HG02759 (cell line): Measurements from ENCODE around the gene SPEF2.

Experiments used
- ATAC-seq: cut with Tn5 transposase; IDR thresholded peaks from one replicate; pipeline ENCODE4 v1.9.1; 2021; ENCODE audit warnings: mild to moderate bottlenecking, moderate library complexity; ENCODE audit not compliant: unreplicated experiment

The SPEF2 gene

DNA sequence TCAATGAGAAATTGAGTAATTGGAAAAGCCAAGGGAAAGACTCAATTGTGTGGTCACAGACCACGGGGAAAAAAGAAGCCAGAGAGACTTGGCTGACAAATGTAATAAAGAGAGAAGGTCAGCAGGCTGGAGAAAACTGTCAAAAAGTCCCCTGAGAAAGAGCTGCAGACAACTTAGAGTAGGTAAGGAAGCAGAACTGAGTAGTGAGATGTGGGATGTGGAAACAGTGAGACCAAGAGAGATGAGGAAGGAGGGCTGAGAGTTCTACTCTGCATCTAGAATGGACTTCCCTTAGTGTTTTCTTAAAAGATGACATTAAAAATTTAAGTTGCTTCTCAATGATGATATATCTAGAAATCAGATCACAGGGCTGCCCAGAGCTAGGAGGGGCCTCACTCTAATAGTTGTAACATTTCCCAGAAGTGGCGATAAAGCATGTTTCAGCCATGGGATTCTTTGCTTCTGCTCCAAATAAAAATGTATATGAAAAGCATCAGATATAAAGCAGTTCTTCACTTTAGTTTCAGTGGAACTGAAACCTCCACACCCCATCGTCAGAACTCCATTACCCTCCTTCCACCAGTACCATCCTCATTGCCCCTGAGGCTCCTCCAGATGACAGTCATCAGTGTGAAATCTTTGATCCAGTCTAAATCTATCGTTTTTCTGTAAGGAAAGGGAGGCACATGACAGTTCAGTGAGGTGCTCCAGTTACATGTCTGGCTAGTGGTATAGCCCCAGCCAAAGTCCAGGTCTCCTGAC lies 80.6 kb downstream of the SPEF2 start:
- no peak for ATAC-seq

DNA sequence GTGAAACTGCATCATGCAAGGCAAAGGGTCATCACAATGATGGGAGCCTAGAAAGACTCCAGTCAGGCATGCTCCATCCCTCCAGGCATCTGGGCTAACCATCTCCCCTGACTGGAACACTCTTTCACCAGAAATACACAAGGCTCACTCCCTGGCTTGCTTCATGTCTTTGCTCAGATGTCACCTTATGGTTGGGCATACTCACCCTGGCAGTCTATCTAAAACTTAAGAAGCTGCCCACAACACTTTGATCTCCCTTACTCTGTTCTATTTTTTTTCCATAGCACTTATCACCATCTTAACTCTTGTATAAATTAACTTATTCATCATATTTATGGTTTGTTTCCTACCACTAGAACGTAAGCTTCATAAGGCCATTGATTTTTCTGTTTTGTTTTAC lies 90.0 kb downstream of the SPEF2 start:
- ATAC-seq = no peak

DNA sequence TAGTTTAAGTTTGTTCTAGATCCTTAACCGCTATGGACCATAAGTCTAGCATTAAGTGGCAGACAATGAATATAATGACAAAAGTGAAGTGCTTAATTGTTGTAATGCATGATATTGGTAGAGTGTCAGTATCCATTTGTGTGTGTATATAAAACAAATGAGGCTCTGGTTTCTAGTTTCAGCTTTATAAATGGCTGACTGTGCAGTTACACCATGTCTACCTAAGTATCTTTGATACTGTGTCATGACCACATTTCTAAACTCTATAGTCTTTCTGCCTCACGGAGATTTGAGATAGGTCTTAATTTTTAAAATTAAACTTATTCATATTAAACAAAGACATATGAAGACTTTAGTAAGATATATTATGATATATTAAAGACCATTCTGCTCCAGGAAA lies 92.0 kb downstream of the SPEF2 start:
- no peak for ATAC-seq

DNA sequence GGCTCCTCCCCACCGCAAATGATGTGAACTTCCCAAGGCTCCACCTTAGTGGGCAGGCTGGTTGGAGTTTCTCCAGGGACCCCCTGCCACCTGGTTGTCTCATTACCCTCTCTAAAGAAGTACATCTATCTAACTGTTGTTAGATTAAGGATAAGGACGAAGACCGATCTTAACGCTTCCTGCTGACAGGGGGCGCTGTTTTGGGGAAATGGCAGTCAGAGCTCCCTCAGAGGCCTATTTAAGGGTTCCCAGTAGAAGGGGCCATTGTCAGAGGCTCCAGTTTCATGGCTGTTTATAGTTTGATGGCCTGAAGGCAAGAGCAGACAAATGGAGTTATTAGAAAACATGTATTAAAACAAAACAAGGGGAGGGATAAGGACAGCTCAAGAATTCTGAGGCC lies 100.1 kb downstream of the SPEF2 start:
- no peak for ATAC-seq

DNA sequence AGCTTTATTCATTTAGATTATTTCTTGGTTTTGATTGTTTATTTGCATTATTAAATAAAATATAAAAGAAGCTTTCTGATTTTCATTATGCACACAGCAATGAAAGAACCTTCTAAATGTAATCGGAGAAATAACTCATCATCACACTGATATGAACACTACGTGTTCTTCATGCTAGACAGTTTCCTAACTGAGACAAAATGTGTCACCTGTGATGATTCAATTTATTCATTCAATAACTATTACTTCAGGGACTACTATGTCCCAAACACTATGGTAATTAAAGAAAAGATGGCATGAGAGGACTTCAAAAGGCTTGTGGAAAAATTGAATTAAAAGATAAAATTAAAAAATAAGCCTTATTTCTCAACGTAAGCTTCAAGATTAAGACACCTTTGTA lies 118.1 kb downstream of the SPEF2 start:
- no peak for ATAC-seq

DNA sequence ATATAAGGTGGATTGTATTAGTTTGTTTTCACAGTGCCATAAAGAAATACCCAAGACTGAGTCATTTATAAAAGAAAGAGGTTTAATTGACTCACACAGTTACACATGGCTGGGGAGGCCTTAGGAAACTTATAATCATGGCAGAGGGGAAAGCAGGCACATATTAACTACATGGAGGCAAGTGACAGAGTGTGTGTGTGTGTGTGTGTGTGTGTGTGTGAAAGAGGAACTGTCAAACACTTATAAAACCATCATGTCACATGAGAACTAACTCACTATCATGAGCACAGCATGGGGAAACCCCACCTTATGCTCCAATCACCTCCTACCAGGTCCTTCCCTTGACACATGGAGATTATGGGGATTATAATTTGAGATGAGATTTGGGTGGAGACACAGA lies 118.6 kb downstream of the SPEF2 start:
- ATAC-seq = no peak

DNA sequence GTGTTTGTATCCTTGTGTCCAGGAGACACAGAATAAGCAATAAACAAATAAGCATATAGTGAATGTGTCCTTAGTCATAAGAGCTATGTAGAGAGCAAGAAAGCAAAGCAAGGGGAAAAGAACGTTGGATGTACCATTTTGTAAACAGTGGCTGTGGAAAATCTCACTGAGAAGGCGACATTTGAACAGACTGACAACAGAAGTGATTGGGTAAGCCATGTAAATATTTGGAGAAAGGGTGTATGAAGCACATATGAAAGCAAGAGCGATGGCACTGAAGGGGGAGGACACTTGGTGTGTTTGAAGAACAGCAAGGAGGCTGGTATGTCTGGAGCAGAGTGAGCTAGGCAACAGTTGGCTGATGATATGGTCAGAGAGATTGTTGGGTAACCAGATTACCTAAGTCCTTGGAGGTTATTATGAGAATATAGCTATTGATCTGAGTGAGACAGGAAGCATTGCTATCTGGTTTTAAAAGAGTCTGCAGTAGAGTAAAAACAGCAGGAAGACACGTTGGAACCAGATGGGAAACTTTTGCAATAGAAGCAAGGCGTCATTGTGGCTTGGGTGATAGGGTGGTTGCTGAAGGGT lies 123.6 kb downstream of the SPEF2 start:
- no peak for ATAC-seq

DNA sequence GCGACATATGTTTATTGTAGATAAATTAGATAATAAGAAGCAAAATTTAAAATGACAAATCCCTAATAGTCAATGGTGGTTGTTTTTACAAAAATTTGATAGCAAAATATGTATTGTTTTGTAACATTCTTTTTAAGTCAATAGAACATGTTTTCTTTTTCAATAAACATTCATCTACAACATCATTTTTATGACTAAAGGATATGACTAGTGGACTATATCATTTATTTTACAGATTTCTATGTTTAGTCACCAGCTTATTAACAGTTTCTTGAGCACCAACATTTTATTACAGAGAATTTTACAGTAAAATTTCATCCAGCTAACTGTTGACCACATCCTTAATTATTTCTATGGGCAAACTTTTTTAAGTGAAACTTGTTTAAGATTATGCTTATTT lies 124.3 kb downstream of the SPEF2 start:
- ATAC-seq = no peak

DNA sequence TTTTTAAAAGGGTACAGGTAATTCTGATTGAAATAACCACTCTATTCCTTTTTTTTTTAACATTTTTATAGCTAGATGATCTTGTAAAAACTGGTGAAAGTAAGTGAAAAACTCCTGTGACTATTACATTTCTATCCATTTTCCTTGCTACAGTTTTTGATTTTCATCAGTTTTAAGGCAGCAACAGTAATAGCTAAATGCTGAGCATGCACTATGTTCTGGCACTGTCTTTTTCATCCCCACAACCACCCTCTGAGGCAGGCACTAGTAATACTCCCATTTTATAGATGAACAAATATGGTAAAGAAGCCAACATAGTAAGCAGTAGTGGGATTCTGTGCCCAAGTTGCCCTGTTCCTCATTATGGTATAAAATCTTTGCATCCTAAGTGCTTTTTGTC lies 126.0 kb downstream of the SPEF2 start:
- ATAC-seq = no peak

DNA sequence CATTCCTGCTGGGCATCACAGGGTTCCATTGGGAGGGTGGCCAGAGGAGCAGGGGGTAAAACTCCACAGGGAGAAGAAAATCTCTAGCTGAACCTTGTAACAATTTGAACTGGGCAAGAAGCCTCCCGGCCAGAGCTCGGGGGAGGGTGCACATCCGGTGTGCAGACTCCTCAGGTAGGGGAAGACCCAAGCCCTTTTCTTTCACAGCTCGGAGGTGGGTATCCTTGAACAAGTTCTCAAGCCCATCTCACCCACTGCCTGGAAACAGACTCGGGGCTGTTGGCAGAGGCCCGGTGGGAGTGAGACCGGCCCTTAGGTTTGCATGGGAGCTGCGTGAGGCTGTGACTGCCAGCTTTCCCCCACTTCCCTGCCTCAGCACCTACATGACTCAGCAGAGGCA lies 127.5 kb downstream of the SPEF2 start:
- ATAC-seq = no peak

DNA sequence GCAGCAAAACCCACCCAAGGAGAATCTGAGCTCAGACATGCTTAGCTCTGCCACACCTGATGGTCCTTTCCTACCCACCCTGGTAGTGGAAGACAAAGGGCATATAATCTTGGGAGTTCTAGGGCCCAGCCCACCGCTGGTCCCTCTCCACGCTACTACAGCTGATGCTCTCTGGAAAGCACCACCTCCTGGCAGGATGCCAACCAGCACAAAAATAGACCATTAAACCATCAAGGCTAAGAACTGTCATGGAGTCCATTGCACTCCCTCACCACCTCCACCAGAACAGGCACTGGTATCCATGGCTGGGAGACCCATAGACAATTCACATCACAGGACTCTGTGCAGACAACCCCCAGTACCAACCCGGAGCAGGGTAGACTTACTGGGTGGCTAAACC lies 128.0 kb downstream of the SPEF2 start:
- no peak for ATAC-seq

DNA sequence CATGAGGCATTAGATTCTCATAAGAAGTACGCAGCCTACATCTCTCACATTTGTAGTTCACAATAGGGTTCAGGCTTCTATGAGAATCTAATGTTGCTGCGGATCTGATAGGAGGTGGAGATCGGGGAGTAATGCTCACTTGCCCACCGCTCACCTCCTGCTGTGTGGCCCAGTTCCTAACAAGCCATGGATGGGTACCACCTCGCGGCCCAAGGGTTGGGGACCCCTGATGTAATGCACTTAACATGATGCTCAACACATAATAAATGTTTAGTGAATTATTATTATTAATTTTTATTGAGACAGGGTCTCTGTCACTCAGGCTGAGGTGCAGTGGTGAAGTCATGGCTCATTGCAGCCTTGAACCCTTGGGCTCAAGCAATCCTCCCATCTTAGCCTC lies 134.3 kb downstream of the SPEF2 start:
- no peak for ATAC-seq

DNA sequence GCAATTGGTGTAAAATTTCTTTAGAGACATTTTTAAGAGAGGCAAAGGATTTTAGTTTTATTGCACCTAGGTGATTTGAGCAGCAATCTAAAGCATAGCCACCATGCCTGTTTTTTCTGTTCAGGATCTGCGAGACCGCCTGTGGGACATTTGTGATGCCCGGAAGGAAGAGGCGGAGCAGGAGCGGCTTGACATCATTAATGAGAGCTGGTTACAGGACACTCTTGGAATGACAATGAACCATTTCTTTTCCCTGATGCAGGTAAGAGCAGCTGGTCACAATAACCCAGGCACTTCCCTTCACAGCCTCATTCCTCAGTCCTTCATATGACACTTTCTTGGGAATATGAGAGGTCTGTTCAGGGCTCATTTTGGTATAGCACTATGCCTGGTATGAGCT lies 135.8 kb downstream of the SPEF2 start:
- ATAC-seq = no peak

DNA sequence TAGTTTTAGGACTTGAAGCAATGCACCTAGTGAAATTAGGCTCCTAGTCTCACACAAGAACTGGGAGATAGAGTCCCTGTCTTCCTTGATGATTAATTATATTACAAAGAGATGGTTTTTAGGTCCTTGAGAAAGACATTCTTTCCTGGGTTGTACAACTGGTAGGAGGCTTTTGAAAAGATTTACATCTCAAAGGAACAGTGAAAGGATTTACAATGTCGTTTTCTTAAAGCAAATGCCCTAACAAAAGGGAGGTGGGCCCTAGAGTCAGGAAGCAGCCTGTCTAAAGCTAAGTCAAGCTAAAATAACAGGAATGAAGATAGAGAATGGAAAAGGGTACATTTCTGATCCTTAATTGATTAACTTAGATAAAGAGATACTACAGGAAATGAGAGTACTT lies 136.8 kb downstream of the SPEF2 start:
- no peak for ATAC-seq

DNA sequence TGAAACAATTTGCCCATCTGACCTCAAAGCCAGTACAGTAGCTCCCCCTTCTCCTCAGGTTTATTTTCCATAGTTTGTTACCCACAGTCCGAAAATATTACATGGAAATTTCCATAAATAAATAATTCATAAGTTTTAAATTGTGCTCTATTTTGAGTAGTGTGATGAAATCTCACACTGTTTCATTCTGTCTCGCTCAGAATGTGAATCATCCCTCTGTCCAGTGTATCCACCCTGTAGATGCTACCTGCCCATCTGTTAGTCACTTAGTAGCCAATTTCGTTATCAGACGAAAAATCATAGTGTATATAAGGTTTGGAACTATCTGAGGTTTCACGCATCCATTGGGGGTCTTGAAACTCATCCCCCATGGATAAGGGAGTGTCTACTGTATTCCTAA lies 138.3 kb downstream of the SPEF2 start:
- ATAC-seq = no peak

DNA sequence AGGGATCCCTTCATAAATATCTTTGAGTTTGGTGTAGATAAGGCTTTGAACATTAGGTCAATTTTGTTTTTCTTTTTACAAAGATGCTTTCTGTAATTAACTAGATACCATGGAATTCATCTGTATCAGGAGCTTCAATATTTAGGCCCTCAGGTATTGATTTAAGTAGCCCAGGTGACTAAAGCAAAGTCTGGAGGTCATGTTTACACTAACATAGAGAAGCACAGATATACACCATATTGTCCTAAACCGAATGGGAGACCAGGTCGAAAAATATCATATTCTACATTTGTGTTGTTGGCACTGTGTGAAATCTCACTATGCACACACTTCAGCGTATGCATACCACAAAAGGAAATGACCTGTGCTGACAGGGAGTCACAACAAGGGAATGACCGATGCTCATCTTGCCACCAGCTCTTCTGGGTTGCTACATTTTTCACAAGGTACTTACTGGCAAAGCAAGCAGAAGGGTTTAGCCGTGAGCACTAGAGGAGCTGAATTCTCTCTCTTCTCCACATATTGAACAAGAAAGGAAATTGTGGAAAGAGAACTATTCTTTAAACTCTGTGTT lies 140.6 kb downstream of the SPEF2 start:
- no peak for ATAC-seq

DNA sequence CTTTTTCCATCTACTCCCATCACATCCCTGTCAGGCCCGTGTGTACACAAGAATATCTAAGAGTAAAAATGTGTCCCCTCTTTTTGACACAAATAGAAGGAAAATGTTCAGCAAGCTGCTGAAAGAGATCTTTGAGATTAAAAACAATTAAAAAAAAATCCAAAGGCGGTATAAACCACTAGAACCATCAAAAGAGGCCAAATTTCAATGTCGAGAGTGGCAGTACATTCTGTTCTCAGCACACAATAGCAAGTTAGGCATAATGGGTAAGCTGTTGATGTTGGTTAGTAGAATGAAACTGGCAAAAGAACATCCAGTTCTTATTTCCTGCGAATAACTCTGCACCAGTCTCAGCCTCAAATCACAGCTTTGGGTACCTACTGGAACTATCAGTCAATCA lies 143.9 kb downstream of the SPEF2 start:
- ATAC-seq = no peak

DNA sequence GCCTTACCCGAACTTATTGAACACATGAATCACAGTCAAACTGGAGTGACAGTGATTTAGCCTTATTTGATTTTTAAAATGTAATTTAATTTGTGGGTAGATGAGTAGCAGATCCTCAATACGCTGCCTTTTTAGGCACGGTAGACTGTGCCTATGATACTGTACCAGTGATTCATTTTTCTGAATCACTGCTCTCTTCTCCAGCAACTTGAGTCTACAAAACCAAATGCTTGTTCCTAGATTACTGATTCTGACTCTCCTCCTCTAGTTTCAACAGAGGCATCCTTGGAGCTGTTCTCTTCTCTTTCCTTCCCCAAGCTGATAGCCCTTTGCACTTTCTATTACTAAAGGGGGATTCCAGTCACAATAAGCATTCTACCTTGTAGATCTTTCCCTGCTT lies 144.7 kb downstream of the SPEF2 start:
- no peak for ATAC-seq

DNA sequence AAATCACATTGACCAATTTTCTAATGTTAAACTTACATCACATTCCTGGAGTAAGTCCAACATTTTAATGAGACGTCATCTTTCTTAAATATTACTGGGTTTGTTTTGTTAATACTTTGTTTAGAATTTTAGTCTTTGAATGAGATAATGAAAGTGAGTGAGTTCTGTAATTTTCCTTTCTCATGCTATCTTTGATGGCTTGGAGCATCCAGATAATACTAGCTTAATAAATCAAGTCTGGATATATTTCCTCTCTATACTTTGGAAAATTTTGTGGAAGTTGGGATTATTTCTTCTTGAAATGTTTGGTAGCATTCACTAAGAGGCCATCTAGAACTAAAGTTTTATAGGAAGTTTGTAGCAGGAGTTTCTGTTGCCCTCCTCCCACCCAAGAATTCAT lies 148.3 kb downstream of the SPEF2 start:
- ATAC-seq = no peak

DNA sequence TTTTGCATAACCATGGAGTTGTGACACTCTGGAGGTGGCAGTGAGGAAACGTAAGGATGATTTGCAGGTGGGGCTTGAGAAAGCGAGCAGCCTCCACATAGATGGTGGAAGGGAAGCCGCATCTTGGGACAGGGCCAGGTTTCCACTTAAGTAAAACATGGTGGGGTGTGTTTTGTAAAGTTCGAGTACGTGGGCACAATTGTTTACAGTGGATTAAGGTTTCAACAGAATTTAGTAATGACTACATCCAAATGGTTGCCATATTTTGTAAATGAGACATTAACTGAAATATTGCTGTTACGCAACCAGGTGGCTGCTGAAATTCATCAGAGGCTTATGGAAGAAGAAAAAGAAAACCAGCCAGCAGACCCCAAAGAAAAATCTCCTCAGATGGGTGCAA lies 153.6 kb downstream of the SPEF2 start:
- no peak for ATAC-seq

DNA sequence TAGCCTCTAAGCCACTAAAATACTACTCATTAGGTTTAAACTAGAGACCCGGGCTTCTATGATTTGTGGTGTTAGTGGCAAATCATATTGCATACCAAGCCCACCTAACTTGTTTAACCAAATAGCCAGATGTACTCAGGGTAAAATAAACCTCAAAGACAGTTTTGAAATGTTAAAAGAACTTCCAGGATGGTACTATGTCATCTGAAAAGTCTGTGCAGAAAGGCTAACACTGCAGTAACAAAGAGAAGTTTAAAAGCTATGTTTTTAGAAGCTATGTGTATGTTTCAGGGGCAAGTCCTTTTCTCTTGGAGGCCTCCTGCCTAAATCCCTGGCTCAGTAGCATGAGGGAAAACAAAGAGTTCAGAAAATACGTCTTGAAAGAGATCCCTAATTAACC lies 154.2 kb downstream of the SPEF2 start:
- no peak for ATAC-seq

DNA sequence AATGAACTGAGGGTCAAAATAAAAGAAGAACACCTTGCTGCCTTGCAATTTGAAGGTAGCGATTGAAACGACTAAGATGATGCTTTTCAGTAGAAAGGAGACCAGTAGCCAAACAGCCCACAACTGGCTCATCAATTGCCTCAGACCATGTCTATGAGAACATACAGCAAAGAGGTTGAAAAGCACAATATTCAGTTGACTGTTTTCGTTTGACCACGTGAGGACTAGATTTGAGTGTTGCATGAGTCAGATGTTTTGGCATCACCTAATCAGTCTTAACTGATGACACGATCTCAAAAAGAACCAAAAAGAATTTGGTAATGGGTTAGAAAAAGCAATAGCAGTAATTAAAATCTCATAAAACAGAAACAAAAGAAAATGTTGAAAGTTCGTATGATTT lies 156.3 kb downstream of the SPEF2 start:
- no peak for ATAC-seq

DNA sequence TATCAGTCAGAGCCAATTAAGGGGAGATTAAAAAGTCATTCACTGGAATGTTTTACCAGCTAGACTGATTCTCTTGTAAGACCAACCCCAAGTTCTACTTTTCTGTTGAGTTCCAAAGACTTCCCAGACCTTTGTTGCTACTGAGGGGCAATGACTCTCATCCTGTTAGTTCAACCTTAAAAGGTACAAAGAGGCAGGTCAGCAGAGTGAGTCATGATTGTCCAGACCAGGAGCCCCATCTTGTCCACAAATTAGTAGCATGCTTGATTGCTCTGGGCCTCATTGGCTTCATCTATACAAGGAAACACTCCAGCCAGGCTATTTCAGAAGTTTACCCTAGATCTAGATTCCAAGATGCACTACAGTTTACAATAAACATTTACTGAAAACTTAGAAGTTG lies 159.1 kb downstream of the SPEF2 start:
- ATAC-seq = no peak
